ENCODE data around the gene ACADS.
A peak's percentile ranks its signal among the peaks of the same experiment; 100 is the strongest.

ACADS gene

GRCh38 chr12:120725659-120726509 lies at the start of gene ACADS:
Gene ACADS, plus strand, starts transcription at chr12:120725826. Its CDS starts 60 bp downstream, at chr12:120725886.
- DNase-seq, result peak; percentile 97

- DNase-seq, result no peak
Measured at GRCh38 chr12:120677765-120678473, 47.7 kb upstream of the ACADS start.

GRCh38 chr12:120678572-120678971 lies 47.1 kb upstream of the ACADS start:
- DNase-seq, result no peak

- no peak for DNase-seq
Measured at GRCh38 chr12:120680165-120680738, 45.4 kb upstream of the ACADS start.

DNA sequence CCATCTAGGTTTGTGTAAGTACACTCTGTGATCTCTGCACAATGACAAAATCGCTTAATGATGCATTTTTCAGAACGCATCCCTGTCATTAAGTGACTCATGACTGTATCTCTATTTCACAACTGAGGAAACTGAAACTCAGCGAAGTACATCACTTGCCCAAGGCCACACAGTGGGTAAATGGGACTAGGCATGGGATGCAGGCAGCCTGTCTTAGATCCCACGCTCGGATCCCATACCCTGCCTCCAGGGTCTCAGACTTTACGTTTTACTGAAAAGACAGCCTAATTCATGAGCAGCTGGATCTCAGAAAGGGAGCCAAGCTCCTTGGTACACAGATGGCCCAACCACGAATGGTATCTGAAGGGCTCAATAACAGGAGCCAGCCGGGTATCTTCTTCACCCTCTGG lies 41.1 kb upstream of the ACADS start:
- no peak for DNase-seq

DNA sequence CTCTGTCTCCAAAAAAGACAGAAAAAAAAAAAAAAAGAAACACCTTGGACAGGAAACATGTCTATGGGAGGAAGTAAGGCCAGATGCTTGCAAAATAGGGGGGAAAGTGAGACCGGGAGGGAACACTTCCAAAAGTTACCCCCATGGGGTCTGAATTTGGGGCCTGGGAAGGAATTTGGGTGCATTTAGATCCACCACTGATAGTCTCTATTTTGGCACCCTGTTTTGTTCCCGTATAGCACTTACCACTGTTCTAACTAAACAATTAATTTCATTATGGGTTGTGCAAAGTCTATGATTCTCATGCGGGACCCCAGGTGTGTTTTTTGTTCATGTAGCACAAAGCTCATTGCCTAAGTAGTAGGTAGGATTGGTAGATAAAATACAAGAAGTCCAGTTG lies 40.1 kb upstream of the ACADS start:
- DNase-seq, result no peak

GRCh38 chr12:120686151-120686689 lies 39.4 kb upstream of the ACADS start:
- peak; percentile 86 for DNase-seq

DNA sequence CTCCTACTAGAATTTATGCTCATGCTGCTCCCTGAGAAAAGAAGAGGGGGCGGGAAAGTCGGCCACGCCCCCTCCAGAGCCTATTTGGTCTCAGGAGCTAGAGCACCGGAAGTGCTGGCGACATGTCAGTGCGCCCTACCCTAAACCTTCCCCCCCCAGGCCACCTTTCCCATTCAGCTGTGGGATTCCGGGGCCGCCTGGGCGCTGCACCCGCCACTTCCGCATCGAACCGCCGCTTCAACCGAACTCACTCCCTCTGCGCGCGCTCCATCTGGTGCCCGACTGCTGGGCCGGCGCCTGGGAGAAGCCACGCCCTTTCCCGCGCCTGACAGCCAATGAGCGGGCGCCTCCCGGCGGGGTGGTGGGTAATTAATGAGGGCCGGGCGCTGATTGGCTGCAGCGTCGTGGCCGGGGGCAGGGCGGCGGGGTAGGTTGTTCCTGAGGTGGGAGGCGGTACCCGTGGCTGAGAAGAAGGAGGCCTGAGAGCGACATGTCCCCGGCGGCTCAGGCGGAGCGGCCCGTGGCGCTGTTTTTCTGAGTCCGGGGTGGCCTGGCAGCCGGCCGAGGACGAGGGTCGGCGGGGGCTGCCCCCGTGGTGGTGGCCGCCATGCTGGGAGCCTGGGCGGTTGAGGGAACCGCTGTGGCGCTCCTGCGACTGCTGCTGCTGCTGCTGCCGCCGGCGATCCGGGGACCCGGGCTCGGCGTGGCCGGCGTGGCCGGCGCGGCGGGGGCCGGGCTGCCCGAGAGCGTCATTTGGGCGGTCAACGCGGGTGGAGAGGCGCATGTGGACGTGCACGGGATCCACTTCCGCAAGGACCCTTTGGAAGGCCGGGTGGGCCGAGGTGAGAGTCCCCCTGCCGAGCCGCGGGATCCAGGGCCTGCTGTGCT lies 38.7 kb upstream of the ACADS start, which contains the start of gene MLEC:
TSS of gene MLEC (plus strand) at position 460 of the 888 bp plus-strand sequence. CDS start at position 608, 148 bp downstream.
- peak; percentile 87 for DNase-seq

DNA sequence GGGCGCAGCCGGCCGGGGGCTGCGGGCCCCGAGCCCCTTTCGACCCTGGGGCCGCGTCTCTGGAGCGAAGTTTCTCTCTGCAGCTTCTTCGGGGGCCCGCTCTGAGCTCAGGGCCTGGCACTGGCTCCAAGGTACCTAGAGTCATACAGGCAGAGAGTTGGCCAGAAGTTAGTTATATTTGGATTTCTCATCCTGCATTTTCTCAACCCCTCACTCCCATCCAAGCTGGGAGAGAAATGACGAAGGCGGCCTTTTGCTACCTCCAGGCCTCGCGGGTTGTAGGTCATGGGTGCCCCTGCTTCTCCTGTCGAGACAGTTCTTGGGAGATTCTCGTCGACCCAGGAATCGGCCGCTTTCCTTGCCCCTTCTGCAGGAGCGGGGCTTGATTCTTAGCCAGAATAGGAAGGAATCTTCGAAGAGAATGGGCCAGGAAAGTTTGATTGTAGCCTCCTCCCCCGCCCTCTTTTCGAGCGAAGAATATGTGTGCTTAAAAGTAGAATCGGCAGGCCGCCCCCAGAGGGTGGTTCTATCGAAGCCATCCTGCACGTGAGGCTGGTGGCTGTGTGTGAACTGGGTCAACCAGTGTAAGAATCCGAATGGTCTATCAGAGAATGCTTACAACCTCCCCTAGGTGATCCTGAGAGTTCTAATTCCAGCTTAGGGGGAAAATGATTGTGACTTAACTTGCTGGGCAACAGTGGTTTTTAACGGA lies 37.9 kb upstream of the ACADS start:
- no peak for DNase-seq

- no peak for DNase-seq
Measured at GRCh38 chr12:120688527-120689071, 37.0 kb upstream of the ACADS start.

- DNase-seq, result no peak
Measured at GRCh38 chr12:120689397-120690082, 36.1 kb upstream of the ACADS start.

DNA sequence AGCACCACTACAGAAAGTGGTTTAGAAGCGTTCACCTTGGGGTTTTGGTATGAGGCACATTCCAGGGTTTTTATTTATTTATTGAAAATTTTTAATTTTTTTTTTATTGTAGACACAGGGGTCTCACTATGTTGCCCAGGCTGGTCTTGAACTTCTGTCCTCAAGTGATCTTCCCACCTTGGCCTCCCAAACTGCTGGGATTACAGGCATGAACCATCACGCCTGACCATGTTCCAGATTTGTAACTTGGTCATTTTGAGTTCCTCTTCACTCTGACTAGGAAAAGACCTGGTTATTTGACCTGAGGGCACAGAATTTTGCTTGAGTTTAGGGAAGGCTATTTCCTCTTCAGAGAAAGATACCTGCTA lies 35.6 kb upstream of the ACADS start:
- DNase-seq, result no peak

DNA sequence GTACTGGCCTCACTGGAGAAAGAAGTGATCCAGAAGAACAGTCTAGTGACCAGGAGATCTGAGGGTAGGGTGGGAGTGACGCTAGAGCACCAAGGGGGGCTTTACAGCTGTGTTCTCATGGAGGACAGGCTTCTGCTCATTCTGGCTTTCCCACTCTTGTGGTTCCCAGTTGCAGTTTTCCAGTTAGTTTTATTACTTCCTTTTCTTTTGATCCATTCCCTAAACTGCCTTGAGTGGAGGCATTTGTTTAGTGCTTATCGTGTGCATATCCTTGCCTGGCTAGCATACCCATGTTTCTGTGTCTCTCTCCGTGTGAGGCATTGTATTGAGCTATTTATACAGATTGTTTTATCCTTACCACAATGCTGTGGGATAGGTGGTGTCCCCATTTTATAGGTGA lies 34.6 kb upstream of the ACADS start:
- no peak for DNase-seq

- no peak for DNase-seq
Measured at GRCh38 chr12:120692524-120693033, 33.0 kb upstream of the ACADS start.

DNA sequence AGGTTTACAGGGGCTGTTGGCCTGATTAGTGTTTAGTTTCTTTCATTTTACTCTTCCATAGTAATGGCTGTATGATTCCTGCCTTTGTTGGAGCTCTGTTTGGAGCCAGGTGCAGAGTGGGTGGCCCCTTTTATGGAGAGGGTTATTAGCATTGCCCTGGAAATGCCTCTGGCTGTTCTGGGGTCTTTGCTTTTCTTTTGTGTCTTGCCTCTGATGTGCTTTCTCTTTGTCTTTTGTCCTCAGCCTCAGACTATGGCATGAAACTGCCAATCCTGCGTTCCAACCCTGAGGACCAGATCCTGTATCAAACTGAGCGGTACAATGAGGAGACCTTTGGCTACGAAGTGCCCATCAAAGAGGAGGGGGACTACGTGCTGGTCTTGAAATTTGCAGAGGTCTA lies 31.8 kb upstream of the ACADS start:
- no peak for DNase-seq

DNA sequence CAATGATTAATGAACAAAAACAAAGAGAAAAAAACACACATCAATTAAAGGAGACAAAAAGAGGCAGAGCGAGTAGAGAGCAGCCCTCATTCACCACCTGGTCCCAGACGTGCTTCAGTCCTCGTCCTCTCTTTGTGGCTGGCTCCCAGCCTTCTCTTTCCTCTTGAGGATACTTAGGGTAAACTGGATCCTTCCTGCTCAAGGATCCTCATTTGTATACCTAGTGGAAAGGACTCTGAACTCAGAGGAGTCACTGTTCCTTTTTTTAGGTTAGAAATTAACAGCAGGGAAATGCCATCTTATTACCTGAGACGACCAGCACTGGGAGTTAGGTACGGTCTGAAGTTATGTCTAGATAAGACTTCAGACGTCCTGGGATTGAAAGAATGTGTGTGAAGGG lies 29.0 kb upstream of the ACADS start:
- no peak for DNase-seq

- DNase-seq, result no peak
Measured at GRCh38 chr12:120697344-120697743, 28.3 kb upstream of the ACADS start.

DNA sequence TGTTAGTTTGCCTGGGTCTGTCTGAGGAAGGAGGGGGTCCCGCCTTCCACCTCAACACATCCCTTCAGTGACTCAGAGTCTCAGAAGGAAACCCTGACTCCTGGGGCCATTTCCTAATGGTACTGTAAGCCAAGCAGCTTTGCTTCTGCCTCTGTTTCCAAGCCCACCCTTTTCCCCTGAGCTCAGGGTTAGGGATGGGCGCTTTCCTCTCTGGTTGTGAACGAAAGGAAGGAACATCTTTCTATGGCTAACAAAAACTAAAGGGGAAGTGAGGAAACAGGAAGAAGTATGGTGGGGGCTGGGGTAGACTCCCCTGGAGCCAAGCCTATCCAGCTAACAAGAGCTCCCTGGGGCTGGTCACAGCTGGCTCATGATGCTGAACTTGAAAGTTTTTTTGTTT lies 27.0 kb upstream of the ACADS start:
- no peak for DNase-seq

GRCh38 chr12:120699553-120699952 lies 26.1 kb upstream of the ACADS start:
- no peak for DNase-seq

DNA sequence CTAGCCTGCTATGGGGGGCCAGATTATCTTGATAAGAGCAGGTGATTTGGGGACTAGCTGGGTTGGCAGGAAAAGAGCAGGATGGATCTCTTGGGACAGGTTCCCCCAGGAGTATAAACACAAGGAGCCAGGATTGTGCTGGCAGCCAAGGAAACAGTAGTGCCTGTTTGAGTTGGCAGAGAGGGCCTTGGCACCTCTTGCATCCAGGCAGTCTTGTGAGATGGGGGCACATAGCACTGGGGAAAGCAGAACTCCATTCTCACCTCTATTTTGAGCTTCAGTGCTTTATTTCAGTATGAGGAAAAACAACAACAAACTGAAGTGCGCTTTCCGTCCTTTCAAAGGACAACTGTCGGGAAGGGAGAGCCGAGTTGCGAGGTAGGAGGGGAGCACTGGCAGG lies 24.7 kb upstream of the ACADS start:
- DNase-seq, result no peak

GRCh38 chr12:120702637-120703036 lies 23.0 kb upstream of the ACADS start:
- no peak for DNase-seq
